NCI-H510A (cell line): ENCODE results near the gene TOPAZ1.

Experiments used
- DNase-seq: peaks from one replicate; lab custom pipeline; 2025; lab: John Stamatoyannopoulos, UW

TOPAZ1 gene

GRCh38 chr3:44241706-44242105 lies at the start of gene TOPAZ1:
TSS of gene TOPAZ1 (plus strand) at chr3:44241886. CDS start at chr3:44242054, 168 bp downstream.
- DNase-seq: no peak

- DNase-seq: peak; percentile 22
Observed at GRCh38 chr3:44198284-44199269, 43.1 kb upstream of the TOPAZ1 start.

- DNase-seq: no peak
Observed at GRCh38 chr3:44206261-44206660, 35.4 kb upstream of the TOPAZ1 start.

GRCh38 chr3:44206862-44207652 lies 34.6 kb upstream of the TOPAZ1 start:
- no peak for DNase-seq

- DNase-seq: no peak
Observed at GRCh38 chr3:44208086-44208485, 33.6 kb upstream of the TOPAZ1 start.

- no peak for DNase-seq
Observed at GRCh38 chr3:44208568-44208967, 33.1 kb upstream of the TOPAZ1 start.

- DNase-seq: no peak
Observed at GRCh38 chr3:44210967-44211366, 30.7 kb upstream of the TOPAZ1 start.

GRCh38 chr3:44222337-44222736 lies 19.3 kb upstream of the TOPAZ1 start:
- DNase-seq: no peak

GRCh38 chr3:44223299-44223698 lies 18.4 kb upstream of the TOPAZ1 start:
- DNase-seq: no peak

GRCh38 chr3:44224131-44224530 lies 17.6 kb upstream of the TOPAZ1 start:
- DNase-seq: no peak

- no peak for DNase-seq
Observed at GRCh38 chr3:44226573-44226972, 15.1 kb upstream of the TOPAZ1 start.

- no peak for DNase-seq
Observed at GRCh38 chr3:44227632-44228031, 14.1 kb upstream of the TOPAZ1 start.

GRCh38 chr3:44228900-44229299 lies 12.8 kb upstream of the TOPAZ1 start:
- no peak for DNase-seq

GRCh38 chr3:44232407-44232806 lies 9.3 kb upstream of the TOPAZ1 start:
- DNase-seq: no peak

- no peak for DNase-seq
Observed at GRCh38 chr3:44234648-44235268, 6.9 kb upstream of the TOPAZ1 start.

- peak; percentile 12 for DNase-seq
Observed at GRCh38 chr3:44235604-44236484, 5.8 kb upstream of the TOPAZ1 start.

- no peak for DNase-seq
Observed at GRCh38 chr3:44236485-44236908, 5.2 kb upstream of the TOPAZ1 start.

- no peak for DNase-seq
Observed at GRCh38 chr3:44237161-44237560, 4.5 kb upstream of the TOPAZ1 start.

- DNase-seq: no peak
Observed at GRCh38 chr3:44237665-44238064, 4.0 kb upstream of the TOPAZ1 start.

GRCh38 chr3:44238889-44239288 lies 2.8 kb upstream of the TOPAZ1 start:
- DNase-seq: no peak

- DNase-seq: no peak
Observed at GRCh38 chr3:44240061-44240460, 1.6 kb upstream of the TOPAZ1 start.
